GM18499 (cell line): ENCODE measurements around the gene TBC1D1.

ENCODE experiments used
- ATAC-seq: cut with Tn5 transposase; IDR thresholded peaks from one replicate; pipeline ENCODE4 v1.9.1; 2021; ENCODE audit warnings: moderate number of reproducible peaks; ENCODE audit not compliant: insufficient read depth, unreplicated experiment

TBC1D1 gene

GRCh38 chr4:38179690-38180377 is 288.9 kb downstream of the TBC1D1 start:
- ATAC-seq: no peak

GRCh38 chr4:38180456-38180855 is 289.6 kb downstream of the TBC1D1 start:
- ATAC-seq: no peak

GRCh38 chr4:38181286-38181685 is 290.4 kb downstream of the TBC1D1 start:
- no peak for ATAC-seq

GRCh38 chr4:38182334-38182998 is 291.6 kb downstream of the TBC1D1 start:
- no peak for ATAC-seq

- ATAC-seq: no peak
These were observed 293.5 kb downstream of the TBC1D1 start for GRCh38 chr4:38184404-38184803.

- no peak for ATAC-seq
These were observed 294.7 kb downstream of the TBC1D1 start for GRCh38 chr4:38185406-38186144.

- ATAC-seq: no peak
These were observed 297.3 kb downstream of the TBC1D1 start for GRCh38 chr4:38188136-38188535.

GRCh38 chr4:38188631-38189101 is 297.8 kb downstream of the TBC1D1 start:
- no peak for ATAC-seq
